ENCODE results near the gene GALNT17. TPM values are rescaled to one million over a fixed set of nuclear protein-coding genes. Genes with fewer than 3 reads are reported as not detected.

Gene GALNT17
- polyA plus RNA-seq, 1 donor (not counting 4 experiments of a cell fraction or from before 2014, with no cell fraction given) = not detected

DNA sequence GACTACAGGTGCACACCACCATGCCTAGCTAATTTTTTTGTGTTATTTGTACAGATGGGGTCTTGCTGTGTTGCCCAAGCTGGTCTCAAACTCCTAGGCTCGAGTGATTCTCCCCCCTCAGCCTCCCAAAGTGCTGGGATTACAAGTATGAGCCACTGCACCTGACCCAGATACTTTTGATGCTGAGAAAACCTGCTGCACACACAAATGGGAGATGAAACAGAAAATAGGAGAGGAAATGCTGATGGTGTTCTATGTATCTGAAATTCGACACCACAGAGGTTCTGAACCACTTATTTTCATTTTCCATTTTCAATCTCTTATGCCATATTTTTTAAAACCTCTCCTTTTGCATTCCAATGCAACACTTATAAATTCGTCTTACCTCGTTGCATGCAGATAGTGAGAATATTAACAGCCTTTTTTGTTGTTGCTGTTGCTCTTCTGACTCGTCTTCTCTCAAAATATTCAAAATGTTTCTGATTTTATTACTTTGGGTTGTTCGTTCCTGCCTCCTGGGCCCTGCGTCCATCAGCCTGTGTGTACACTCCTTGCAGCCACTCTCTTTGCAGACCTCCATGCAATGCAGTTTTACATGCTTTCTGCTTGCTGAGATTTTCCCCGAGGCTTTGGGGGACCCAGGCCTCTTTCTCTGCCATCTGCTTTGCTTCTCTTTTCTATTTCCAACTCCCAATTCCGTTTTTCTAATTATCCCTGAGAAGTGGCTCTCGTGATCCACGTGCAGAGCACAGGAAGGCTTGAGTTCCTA is 556.1 kb downstream of the GALNT17 start:
- no peaks in the 10 kb centered on the region for H3K27me3 ChIP-seq (ENCODE audit: control insufficient read depth, extremely low read depth, insufficient read depth, low read length)
- TF ChIP-seq, protein P1, sequence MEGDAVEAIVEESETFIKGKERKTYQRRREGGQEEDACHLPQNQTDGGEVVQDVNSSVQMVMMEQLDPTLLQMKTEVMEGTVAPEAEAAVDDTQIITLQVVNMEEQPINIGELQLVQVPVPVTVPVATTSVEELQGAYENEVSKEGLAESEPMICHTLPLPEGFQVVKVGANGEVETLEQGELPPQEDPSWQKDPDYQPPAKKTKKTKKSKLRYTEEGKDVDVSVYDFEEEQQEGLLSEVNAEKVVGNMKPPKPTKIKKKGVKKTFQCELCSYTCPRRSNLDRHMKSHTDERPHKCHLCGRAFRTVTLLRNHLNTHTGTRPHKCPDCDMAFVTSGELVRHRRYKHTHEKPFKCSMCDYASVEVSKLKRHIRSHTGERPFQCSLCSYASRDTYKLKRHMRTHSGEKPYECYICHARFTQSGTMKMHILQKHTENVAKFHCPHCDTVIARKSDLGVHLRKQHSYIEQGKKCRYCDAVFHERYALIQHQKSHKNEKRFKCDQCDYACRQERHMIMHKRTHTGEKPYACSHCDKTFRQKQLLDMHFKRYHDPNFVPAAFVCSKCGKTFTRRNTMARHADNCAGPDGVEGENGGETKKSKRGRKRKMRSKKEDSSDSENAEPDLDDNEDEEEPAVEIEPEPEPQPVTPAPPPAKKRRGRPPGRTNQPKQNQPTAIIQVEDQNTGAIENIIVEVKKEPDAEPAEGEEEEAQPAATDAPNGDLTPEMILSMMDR (optimal IDR thresholded peaks at IDR 0.05 in 1 of 3, IDR thresholded peaks at IDR 0.05 in 1 of 3, conservative IDR thresholded peaks at IDR 0.05 in 1 of 3; ENCODE audit: extremely low read depth in 1 of 3, insufficient read depth in 2 of 3, low read length in 3 of 3) = no peak
- TF ChIP-seq EZH2 (IDR thresholded peaks at IDR 0.05; ENCODE audit: low read length) = no peak
- H3K4me1 ChIP-seq (ENCODE audit: control insufficient read depth, extremely low read depth, insufficient read depth, low read length) = no peaks in the 10 kb centered on the region
- no peak overlapping the region for H2AFZ ChIP-seq (ENCODE audit: control insufficient read depth, low read length)
- no peaks in the 10 kb centered on the region for H3K9me3 ChIP-seq (ENCODE audit: control insufficient read depth, low read depth, low read length)
- no peak overlapping the region for H3K27ac ChIP-seq (ENCODE audit: control insufficient read depth, insufficient read depth, low read length)
- no peak overlapping the region for H3K9ac ChIP-seq (ENCODE audit: control insufficient read depth, extremely low read depth, insufficient read depth, low read length)
- no peak for FAIRE-seq
- H4K20me1 ChIP-seq (ENCODE audit: control insufficient read depth, extremely low read depth, insufficient read depth, low read length) = no peaks in the 10 kb centered on the region
- dilution Hi-C loops (cut with MboI; ENCODE audit: extremely low pct_ligation_motif_present, low sequenced_read_pairs) = no loop called here
- H3K9me1 ChIP-seq (ENCODE audit: control insufficient read depth, extremely low read depth, insufficient read depth, low read length) = no peaks in the 10 kb centered on the region
- no peak for DNase-seq (ENCODE audit: low read depth, low spot score)
- no peak overlapping the region for H3K4me3 ChIP-seq (ENCODE audit: control insufficient read depth in 2 of 3, extremely low read depth in 1 of 3, insufficient read depth in 2 of 3, low read depth in 1 of 3, low read length in 3 of 3)
- H3K36me3 ChIP-seq (ENCODE audit: control insufficient read depth in 2 of 2, extremely low read depth in 1 of 2, insufficient read depth in 2 of 2, low read length in 2 of 2) = no peaks in the 10 kb centered on the region
- H3K4me2 ChIP-seq (ENCODE audit: control insufficient read depth, extremely low read depth, insufficient read depth, low read depth, low read length) = no peak overlapping the region
- no peaks in the 10 kb centered on the region for H3K79me2 ChIP-seq (ENCODE audit: control insufficient read depth, insufficient read depth, low read length)

DNA sequence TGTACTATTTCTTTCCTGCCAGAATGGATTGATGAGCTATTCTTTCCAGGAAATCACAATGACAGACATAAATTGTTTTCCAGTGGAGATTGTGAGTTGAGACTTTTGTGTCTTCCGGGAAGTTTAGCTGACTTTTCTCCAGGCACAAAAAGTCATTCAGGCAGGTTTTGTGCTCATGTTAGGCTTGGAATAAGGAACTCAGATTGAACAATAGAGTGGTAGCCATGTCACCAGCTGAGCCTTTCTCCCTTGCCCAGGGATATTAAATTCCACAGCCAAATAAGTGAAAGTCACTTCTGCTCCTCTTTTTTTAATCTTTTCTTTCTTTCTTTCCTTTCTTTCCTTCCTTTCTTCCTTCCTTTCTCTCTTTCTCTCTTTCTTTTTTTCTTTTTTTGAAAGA is 559.6 kb downstream of the GALNT17 start:
- TF ChIP-seq EZH2 (IDR thresholded peaks at IDR 0.05; ENCODE audit: low read length) = no peak
- H3K9me1 ChIP-seq (ENCODE audit: control insufficient read depth, extremely low read depth, insufficient read depth, low read length) = no peaks in the 10 kb centered on the region
- H3K4me1 ChIP-seq (ENCODE audit: control insufficient read depth, extremely low read depth, insufficient read depth, low read length) = no peaks in the 10 kb centered on the region
- no peaks in the 10 kb centered on the region for H3K79me2 ChIP-seq (ENCODE audit: control insufficient read depth, insufficient read depth, low read length)
- DNase-seq (ENCODE audit: low read depth, low spot score) = no peak
- no peaks in the 10 kb centered on the region for H4K20me1 ChIP-seq (ENCODE audit: control insufficient read depth, extremely low read depth, insufficient read depth, low read length)
- dilution Hi-C loops (cut with MboI; ENCODE audit: extremely low pct_ligation_motif_present, low sequenced_read_pairs) = no loop called here
- no peaks in the 10 kb centered on the region for H3K9me3 ChIP-seq (ENCODE audit: control insufficient read depth, low read depth, low read length)
- FAIRE-seq = no peak
- no peaks in the 10 kb centered on the region for H3K27me3 ChIP-seq (ENCODE audit: control insufficient read depth, extremely low read depth, insufficient read depth, low read length)
- no peaks in the 10 kb centered on the region for H3K36me3 ChIP-seq (ENCODE audit: control insufficient read depth in 2 of 2, extremely low read depth in 1 of 2, insufficient read depth in 2 of 2, low read length in 2 of 2)
- no peak overlapping the region for H3K4me2 ChIP-seq (ENCODE audit: control insufficient read depth, extremely low read depth, insufficient read depth, low read depth, low read length)
- no peak overlapping the region for H3K27ac ChIP-seq (ENCODE audit: control insufficient read depth, insufficient read depth, low read length)
- no peak overlapping the region for H2AFZ ChIP-seq (ENCODE audit: control insufficient read depth, low read length)
- H3K9ac ChIP-seq (ENCODE audit: control insufficient read depth, extremely low read depth, insufficient read depth, low read length) = no peak overlapping the region
- no peak overlapping the region for H3K4me3 ChIP-seq (ENCODE audit: control insufficient read depth in 2 of 3, extremely low read depth in 1 of 3, insufficient read depth in 2 of 3, low read depth in 1 of 3, low read length in 3 of 3)
